Left ventricle myocardium inferior (tissue), 1 donor: Measurements from ENCODE around the gene ZNF385D. TPM values are rescaled to one million over a fixed set of nuclear protein-coding genes. Genes with fewer than 3 reads are reported as not detected.

Experiments used
- DNase-seq: peaks from one replicate; pipeline ENCODE4 v3.0.0-alpha.2; 2020
- H3K27ac ChIP-seq: fragments of 200-600 bp; replicated peaks from 2 replicates; pipeline ENCODE4 v1.8.0; 2021
- H3K27me3 ChIP-seq: fragments of 200-600 bp; 2 replicates; pipeline ENCODE4 v1.8.0; 2021; ENCODE audit warnings: low read depth
- H3K36me3 ChIP-seq: fragments of 200-600 bp; 2 replicates; pipeline ENCODE4 v1.8.0; 2021
- H3K4me1 ChIP-seq: fragments of 200-600 bp; 2 replicates; pipeline ENCODE4 v1.8.0; 2021
- H3K4me3 ChIP-seq: fragments of 200-600 bp; 2 replicates; pipeline ENCODE4 v1.8.0; 2021; ENCODE audit warnings: mild to moderate bottlenecking, moderate library complexity
- H3K9me3 ChIP-seq: fragments of 200-600 bp; replicated peaks from 2 replicates; pipeline ENCODE4 v1.8.0; 2021
- intact Hi-C: fragments of 100-400 bp; cut with micrococcal nuclease; formaldehyde crosslinking; loops from one replicate; pipeline ENCODE4 v1.11.0; 2022
- total RNA-seq: library from RNA; stranded (reverse); fragmentation: NEBNext Ultra II Directional; extraction: Animal tissue kit (Norgen Biotek cat#: 25700); gene quantifications from one replicate; pipeline ENCODE4 v1.2.1, GENCODE V29; 2021
- TF ChIP-seq, protein P1 (sequence below): fragments of 200-600 bp; IDR thresholded peaks from 2 replicates; pipeline ENCODE4 v1.8.0; 2021; ENCODE audit warnings: antibody characterized with exemption, mild to moderate bottlenecking, borderline replicate concordance
- donor health status: DM: no; HTN: yes; CAD: no; lungs with severe emphysema.

The ZNF385D gene
- total RNA-seq, 1 donor from 2014 or later: 2.3 TPM

DNA sequence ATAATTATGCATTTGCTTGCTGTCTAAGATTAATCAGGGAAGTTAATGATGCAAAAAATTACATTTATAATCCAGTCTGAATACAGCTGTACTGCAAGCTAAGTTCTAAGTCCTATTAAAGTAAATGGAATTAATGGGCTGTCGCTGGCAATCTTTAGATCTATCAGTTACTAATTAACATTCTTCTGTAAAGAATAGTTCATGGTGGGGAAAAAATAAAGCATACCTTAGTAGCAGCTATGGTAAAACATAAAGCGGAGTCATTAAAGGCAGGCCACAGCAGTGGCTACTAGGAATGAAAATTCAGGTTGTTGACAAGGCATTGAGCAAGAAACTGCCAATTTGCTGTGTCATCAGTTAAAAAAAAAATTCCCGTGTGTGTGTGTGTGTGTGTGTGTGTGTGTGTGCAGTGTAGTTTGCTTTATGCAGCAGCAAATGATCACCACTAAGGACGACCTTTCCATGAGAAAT lies 129.8 kb downstream of the ZNF385D start:
- H3K27ac ChIP-seq: no peak overlapping the region
- H3K27me3 ChIP-seq: no peaks in the 10 kb centered on the region
- no peak overlapping the region for H3K4me3 ChIP-seq
- H3K36me3 ChIP-seq: no peaks in the 10 kb centered on the region
- no peaks in the 10 kb centered on the region for H3K9me3 ChIP-seq
- intact Hi-C loops: no loop called here
- TF ChIP-seq, protein P1, sequence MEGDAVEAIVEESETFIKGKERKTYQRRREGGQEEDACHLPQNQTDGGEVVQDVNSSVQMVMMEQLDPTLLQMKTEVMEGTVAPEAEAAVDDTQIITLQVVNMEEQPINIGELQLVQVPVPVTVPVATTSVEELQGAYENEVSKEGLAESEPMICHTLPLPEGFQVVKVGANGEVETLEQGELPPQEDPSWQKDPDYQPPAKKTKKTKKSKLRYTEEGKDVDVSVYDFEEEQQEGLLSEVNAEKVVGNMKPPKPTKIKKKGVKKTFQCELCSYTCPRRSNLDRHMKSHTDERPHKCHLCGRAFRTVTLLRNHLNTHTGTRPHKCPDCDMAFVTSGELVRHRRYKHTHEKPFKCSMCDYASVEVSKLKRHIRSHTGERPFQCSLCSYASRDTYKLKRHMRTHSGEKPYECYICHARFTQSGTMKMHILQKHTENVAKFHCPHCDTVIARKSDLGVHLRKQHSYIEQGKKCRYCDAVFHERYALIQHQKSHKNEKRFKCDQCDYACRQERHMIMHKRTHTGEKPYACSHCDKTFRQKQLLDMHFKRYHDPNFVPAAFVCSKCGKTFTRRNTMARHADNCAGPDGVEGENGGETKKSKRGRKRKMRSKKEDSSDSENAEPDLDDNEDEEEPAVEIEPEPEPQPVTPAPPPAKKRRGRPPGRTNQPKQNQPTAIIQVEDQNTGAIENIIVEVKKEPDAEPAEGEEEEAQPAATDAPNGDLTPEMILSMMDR: no peak
- peaks cover 16% of the 10 kb centered on the region for H3K4me1 ChIP-seq
- no peak for DNase-seq

DNA sequence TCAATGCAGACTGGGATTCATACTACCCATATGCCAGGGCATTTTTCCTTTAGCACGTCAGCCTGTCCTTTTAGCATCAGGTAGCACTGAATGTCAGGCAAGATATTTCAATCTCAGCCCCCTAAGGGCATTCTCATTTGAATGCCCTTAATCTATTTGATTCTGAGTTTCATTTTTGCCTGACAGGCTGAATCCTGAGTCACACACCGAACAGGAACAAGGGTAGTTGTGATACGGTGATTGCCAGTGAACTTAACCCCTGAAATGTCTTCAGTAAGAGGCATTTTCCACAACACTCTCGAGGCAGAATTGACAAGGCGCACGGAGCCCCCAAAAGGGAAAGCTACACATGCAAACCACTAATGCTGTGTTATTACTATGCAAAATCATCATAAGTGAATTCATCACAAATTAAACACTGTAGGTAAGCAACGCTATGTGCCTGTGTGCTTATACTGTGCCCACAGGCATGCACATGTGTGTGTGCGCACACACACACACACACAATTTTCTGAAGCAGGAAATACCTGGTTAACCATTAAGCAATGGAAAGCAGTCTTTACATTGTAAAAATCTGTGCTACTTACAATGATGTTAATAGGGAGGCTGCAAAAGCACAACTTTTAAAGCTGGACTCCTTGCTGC lies 130.4 kb downstream of the ZNF385D start:
- peaks cover 16% of the 10 kb centered on the region for H3K4me1 ChIP-seq
- no peaks in the 10 kb centered on the region for H3K9me3 ChIP-seq
- TF ChIP-seq, protein P1: no peak
- H3K27me3 ChIP-seq: no peaks in the 10 kb centered on the region
- H3K27ac ChIP-seq: no peak overlapping the region
- intact Hi-C loops: no loop called here
- no peak for DNase-seq
- no peak overlapping the region for H3K4me3 ChIP-seq
- no peaks in the 10 kb centered on the region for H3K36me3 ChIP-seq

DNA sequence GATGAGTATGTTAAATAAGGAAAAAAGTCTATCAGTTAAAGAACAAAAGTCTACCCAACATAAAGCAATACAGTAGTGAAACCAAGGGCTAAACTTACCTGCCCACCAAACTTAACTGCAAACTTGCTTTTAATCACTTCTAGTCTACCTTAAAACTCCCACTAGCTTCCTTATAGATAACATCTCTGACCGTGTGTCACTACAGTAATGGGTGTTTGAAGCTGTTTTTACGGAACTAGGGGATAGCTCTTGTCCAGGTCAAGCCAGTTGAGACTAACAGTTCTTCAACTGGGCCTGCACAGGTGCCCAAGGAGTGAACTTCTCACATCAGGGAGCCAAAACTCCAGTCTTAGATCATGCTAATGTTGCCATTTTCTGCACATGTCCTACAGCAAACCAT lies 132.3 kb downstream of the ZNF385D start:
- intact Hi-C loops: no loop called here
- Histone ChIP-seq H3K36me3 (no peaks in the 10 kb centered on the region), H3K27me3 (no peaks in the 10 kb centered on the region), H3K27ac (no peak overlapping the region), H3K9me3 (no peaks in the 10 kb centered on the region), H3K4me1 (peaks cover 16% of the 10 kb centered on the region), H3K4me3 (no peak overlapping the region)
- no peak for DNase-seq
- TF ChIP-seq, protein P1: no peak

DNA sequence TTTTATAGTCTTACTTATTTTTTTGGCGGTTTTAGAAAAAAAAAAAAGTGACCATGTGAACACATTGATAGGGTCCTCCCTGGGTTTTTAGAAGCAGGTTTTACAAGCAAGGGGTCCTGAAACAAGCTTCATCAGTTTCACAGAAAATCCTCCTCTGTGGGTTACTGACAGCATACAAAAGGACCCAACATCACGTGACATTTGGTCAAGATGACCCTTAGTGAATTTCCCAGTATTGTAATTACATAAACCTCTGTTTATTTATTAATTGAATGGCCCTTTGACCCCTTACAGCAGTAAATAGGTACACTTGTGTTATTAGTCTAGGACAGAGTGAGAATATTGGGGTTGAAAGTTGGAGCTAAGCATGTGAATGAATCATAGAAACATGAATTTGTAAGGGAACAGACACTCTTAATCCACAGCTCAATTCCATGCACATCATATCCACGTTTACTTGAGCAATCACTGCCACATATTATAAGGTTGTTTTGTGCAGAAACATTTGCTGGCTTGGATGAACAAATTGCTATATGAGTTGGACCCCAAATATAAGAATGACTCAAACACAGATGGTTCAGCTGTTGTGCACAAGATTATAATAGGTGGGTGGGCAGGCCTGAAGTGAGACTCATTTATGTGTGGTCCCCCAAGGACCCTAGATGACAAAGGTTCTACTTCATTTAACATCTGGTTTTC lies 137.5 kb downstream of the ZNF385D start:
- Histone ChIP-seq H3K4me3 (no peak overlapping the region), H3K9me3 (no peaks in the 10 kb centered on the region), H3K36me3 (no peaks in the 10 kb centered on the region), H3K4me1 (no peaks in the 10 kb centered on the region), H3K27me3 (no peaks in the 10 kb centered on the region), H3K27ac (no peak overlapping the region)
- intact Hi-C loops: no loop called here
- no peak for DNase-seq
- TF ChIP-seq, protein P1: no peak

DNA sequence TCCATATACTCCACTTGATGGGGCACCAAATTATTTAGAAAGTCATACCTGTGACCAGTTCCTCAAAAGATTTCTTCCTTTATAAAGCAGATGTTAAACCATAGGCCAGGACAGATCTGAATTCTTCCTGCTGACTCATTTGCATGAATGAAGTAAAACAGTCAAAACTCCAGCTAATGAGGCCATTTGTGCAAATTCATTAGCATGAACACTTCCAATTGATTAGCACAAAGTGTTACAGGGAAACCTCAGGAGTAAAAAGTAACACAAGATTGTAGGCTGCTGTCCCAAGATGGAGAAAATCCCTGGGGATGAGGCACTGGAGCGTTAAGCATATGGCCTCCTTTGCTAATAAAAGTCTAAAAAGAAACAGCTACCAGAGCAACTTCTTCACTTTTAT lies 149.8 kb downstream of the ZNF385D start:
- TF ChIP-seq, protein P1: no peak
- intact Hi-C loops: no loop called here
- no peak overlapping the region for H3K27ac ChIP-seq
- no peak overlapping the region for H3K4me3 ChIP-seq
- no peaks in the 10 kb centered on the region for H3K9me3 ChIP-seq
- DNase-seq: no peak
- H3K4me1 ChIP-seq: no peaks in the 10 kb centered on the region
- no peaks in the 10 kb centered on the region for H3K36me3 ChIP-seq
- no peaks in the 10 kb centered on the region for H3K27me3 ChIP-seq
